TTC549 (cell line): ENCODE data around the gene EIF4E.
"Not testable (repeated sequence)": the region's sequence is repeated elsewhere in the genome, so short reads cannot be mapped to it uniquely, and the experiment has no call there.

Source experiments
- FAIRE-seq: peaks from 2 replicates; lab custom pipeline; 2012; peaks lifted over from hg19 to GRCh38; lab: Jason Lieb, UNC

EIF4E gene

GRCh38 chr4:98928505-98929340, at the start of gene EIF4E:
Gene EIF4E (minus strand): TSS chr4:98929133. CDS start chr4:98929112, 21 bp downstream.
- peak; percentile 83 for FAIRE-seq

GRCh38 chr4:98977557-98977956, 48.6 kb upstream of the EIF4E start:
- FAIRE-seq = no peak

DNA sequence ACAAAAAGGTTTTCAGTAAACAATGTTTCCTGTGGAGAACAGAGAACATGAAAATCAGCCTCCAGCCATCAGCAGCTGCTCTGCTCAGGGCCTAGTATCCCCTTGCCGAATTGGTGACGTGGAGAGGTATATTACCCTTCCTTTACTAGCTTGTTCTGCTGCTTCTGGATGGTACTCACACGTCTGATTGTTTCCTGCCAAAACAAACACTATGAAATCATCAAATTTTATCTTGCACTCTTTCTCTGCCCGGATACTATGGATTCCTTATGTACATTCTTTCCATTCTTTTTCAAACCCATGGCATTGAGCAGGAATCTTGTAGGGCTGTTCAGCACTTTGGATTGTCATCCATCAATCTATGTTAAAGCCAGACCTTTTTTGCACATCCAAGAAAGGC, 47.8 kb upstream of the EIF4E start:
- FAIRE-seq = no peak

GRCh38 chr4:98969878-98970785, 41.2 kb upstream of the EIF4E start:
- no peak for FAIRE-seq

- FAIRE-seq = no peak
Observed at GRCh38 chr4:98967786-98968329, 38.9 kb upstream of the EIF4E start.

DNA sequence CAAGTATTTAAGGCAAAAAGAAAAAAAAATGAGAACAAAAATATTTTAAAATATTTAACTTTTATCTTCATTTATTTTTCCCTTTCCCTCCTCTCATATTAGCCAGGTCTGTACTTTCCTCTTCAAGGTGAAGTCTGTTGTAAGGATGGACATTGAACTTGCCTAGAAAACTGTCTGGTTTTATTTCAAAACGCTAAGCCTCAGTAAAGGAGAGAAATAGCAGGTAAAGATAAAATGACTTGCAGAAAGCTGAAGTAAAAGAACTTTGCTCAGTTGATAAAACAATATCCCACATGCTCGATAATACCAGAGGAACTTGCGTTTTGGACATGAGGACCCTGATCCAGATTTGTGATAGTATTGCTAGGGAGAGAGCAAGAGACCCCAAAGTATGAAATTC, 38.0 kb upstream of the EIF4E start:
- FAIRE-seq = no peak

DNA sequence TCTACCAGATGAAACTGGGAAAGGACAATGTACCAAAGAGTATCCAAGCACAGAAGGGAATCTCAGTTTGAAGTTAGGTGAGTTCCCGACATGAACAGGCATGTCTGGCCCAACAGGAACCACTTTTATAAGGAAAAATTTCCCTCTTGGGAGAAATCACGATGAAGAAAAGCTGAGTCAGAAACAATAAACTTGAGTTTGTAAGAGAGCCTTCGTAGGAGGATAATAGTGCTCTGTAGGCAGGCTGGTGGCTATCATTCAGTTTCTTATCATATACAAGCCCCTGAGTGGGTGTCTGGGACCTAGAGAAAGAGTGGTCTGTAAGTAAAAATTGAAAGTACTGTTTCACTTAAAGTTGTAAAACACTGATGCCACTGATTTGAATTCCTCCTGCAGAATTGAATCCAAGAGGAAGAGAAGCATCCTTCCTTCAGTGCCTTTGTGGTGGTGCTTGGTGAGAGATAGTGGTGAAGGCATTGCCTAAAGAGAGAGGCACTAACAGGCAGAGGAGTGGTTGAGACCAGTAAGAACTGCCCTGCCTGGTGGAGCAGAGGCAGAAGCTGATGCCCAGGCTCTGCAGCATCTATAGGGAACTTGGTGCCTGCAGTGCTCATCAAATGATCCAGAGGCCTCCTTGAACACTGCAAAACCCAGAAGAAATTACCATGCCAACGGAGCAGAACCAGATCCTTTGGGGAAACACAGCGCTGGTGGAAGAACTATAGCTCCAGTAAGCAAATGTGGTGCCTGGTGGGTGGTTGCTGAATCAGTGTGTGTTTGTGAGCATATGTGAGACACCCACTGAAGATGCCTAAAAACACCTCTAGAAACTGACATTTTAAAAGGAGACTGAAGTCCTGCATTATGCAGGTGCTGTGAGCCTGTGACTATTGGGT, 34.9 kb upstream of the EIF4E start:
- FAIRE-seq = no peak

DNA sequence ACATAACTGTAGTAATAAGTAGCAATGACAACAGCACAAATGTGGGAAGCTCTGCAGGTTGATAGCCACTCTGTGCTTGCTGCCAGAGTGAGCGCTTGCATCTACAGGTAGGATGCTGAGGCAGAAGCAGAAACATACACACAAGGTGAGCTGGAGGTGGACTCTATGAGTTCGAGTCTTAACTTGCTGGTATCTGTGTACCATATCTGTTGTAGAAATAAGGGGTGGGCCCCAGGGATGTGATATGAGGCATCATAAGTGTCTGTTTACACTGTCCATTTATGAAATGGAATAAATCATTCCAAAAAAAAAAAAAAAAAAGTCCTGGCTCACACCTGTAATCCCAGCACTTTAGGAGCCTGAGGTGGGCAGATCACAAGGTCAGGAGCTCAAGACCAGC, 32.8 kb upstream of the EIF4E start:
- FAIRE-seq = no peak

DNA sequence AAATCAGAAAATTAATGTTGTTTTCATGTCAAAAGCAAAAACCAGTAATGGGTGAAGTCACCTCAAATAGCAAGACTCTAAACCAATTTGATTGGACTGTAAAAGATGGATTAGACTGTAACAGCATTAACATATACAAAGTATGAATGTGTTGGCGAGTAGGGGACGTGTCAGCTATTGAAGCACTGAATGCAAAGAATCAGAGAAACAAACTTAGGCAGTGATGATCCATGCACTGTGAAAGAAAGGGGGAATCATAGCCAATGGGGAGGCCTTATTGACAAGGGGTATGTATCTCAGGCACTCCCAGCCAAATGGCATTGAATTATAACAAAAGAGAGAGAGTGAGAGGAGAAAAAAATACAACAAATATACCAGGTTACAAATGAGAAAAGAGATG, 30.5 kb upstream of the EIF4E start:
- no peak for FAIRE-seq

GRCh38 chr4:98958065-98958464, 29.1 kb upstream of the EIF4E start:
- no peak for FAIRE-seq

GRCh38 chr4:98955229-98955628, 26.3 kb upstream of the EIF4E start:
- no peak for FAIRE-seq

GRCh38 chr4:98951710-98952109, 22.8 kb upstream of the EIF4E start:
- FAIRE-seq = no peak

DNA sequence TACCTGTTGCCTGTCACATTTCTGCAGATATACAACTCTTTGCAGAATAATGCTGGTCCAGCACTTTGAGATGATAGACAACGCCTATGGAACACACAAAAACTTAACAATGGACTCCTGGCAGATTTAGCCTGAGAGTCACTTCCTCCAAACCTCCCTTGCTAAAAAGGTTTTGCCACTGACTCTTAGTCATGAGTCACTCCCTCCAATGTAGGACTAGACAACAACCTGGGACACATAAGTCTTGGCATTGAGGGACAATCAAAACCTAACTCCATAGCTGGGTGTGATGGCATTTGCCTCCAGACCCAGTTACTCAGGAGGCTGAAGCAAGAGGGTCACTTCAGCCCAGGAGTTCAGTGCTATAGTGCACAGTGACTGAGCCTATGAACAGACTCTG, 22.0 kb upstream of the EIF4E start:
- no peak for FAIRE-seq

GRCh38 chr4:98946359-98946758, 17.4 kb upstream of the EIF4E start:
- no peak for FAIRE-seq

DNA sequence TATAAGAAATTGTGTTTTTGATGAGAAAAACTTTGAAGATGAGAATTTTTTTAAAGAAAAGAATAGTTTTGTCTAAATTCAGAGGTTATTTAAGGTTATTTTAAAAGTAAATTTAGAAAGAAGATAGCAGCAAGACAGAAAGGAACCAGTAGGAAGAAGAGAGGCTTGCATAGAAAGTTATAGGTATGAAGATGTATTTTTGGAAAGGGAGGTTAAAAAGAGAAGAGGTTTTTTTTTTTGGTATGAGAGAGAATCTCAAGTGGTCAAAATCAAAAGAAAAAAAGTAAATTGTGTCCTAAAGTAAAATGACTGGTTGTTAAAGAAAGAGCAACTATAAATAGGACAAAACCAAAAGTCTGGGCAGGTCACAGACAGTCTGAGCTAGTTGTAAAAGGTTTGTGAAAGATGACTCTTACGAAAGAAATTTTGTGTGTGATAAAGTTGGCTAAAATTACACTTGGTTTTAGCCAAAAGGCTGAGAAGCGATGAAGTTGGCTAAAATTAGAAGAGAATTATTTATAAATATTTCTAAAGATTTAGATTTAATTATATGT, 16.4 kb upstream of the EIF4E start:
- FAIRE-seq = no peak

- peak; percentile 85 for FAIRE-seq
Observed at GRCh38 chr4:98939892-98940298, 11.0 kb upstream of the EIF4E start.

GRCh38 chr4:98939438-98939837, 10.5 kb upstream of the EIF4E start:
- no peak for FAIRE-seq

- FAIRE-seq = no peak
Observed at GRCh38 chr4:98937986-98938720, 9.2 kb upstream of the EIF4E start.

DNA sequence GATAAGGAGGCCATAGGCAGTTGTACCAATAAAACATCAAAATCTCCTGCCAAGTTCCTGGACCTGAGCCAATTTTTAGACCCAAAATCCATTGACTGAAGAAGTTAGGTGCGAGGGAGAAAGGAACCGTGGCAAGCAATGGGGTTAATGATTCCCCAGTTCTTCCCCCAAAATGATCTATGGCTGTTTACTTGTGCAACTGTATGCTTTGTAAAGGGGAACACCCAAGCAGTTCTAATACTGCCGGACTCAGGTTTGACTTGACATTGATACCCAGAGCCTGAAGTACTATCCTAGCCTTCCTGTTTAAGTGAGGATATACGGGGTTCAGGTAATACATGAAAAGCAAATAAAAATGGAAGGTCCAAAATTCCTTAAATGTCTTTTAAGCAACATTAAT, 6.7 kb upstream of the EIF4E start:
- FAIRE-seq = no peak

DNA sequence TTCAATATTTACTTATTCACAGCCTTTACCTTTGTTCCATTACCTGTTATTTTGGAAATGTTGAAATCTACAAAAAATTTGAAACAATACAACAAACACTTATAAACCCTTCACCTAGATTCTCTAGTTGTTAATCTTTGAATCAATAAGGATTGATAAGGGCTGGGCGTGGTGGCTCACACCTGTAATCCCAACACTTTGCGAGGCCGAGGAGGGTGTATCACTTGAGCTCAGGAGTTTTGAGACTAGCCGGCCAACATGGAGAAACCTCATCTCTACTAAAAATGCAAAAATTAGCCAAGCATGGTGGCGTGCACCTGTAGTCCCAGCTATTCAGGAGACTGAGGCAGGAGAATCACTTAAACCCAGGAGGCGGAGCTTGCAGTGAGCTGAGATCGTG, 5.9 kb upstream of the EIF4E start:
- not testable (repeated sequence) for FAIRE-seq

DNA sequence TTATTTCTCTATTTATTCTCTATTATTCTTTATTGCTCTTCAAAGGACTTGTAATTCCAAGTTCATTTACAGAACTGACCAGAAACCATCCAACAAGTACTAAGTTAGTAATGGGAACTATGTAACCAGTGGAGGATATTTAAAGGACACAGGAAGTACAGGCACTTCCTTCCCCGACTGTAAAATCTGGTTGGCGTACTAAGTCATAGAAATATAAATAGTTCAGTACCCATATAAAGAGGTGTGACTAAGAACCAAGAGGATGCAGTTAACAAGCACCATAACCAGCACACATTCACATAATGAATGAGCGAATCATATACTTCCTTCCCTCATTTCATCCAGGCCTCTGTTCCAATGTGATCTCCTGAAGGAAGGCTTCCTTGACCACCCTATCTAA, 3.6 kb upstream of the EIF4E start:
- FAIRE-seq = no peak
